GM12864 (cell line): ENCODE measurements around the gene PDS5B.

Experiments
- DNase-seq: peaks from one replicate; pipeline ENCODE4 v3.0.0-alpha.2; 2011; ENCODE audit warnings: low read depth
- H3K4me3 ChIP-seq: 2 replicates; pipeline ENCODE4 v1.5.1; 2011; ENCODE audit warnings: mild to moderate bottlenecking, low read depth, low read length, control low read depth
- CTCF ChIP-seq: IDR thresholded peaks from 2 replicates; pipeline ENCODE4 v1.5.1; 2011; ENCODE audit warnings: low read depth, mild to moderate bottlenecking, moderate library complexity, low read length, control low read depth, inconsistent platforms; ENCODE audit errors: missing control alignments

The PDS5B gene

DNA sequence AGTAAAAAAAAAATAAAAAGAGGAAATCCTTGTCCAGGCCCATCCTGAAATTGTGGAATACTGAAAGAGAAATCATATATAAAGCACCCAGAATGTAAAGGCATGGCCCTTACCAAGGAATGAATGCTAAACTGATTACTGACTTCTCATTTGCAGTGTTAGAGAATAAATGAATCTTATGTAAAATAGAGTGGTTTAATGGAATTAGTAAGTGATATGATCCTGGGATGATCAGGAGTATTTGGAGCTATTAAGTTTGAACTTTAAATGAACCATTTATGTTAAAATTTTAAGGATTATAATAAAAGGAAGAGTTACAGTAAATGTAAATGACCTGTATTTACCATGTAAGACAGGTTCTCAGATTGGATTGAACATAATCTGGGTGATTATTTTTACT is 75.4 kb downstream of the PDS5B start:
- TF ChIP-seq CTCF: no peak
- H3K4me3 ChIP-seq: no peak overlapping the region
- no peak for DNase-seq

GRCh38 chr13:32663660-32664059 is 77.4 kb downstream of the PDS5B start:
- no peak overlapping the region for H3K4me3 ChIP-seq
- no peak for DNase-seq
- TF ChIP-seq CTCF: no peak

GRCh38 chr13:32666990-32667571 is 80.8 kb downstream of the PDS5B start:
- TF ChIP-seq CTCF: no peak
- DNase-seq: no peak
- H3K4me3 ChIP-seq: no peak overlapping the region

DNA sequence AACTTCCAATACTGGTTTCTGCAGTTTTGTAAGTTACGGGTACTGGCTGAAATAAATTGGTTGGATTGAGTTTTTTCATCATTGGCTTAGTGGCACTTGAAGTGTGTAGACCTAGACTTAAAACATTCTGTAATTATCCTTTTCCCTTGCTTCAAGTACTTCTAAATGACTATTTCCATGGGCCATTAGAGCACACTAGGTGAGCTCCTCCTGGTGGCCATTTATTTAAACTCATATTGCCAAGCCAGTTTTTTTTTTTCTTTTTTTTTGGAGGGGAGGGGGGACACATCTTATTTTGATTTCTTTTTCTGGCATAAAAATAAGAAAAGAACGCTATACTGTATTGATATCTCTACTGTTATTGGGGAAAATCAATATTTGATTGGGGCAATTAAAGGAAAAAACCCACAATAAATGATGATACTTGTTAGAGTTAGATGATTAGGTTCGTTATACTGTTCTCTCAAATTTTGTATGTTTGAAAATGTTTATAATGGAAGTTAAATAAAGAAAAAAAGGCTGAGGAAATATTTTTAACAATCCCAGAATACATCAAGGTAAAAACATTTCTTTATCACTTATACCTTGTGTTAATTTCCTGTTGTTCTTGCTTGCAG is 82.9 kb downstream of the PDS5B start:
- no peak overlapping the region for H3K4me3 ChIP-seq
- peak; percentile 55 for TF ChIP-seq CTCF
- peak; percentile 30 for DNase-seq

GRCh38 chr13:32674503-32674902 is 88.3 kb downstream of the PDS5B start:
- TF ChIP-seq CTCF: no peak
- no peak overlapping the region for H3K4me3 ChIP-seq
- no peak for DNase-seq

GRCh38 chr13:32676242-32676641 is 90.0 kb downstream of the PDS5B start:
- DNase-seq: no peak
- no peak for TF ChIP-seq CTCF
- no peak overlapping the region for H3K4me3 ChIP-seq

DNA sequence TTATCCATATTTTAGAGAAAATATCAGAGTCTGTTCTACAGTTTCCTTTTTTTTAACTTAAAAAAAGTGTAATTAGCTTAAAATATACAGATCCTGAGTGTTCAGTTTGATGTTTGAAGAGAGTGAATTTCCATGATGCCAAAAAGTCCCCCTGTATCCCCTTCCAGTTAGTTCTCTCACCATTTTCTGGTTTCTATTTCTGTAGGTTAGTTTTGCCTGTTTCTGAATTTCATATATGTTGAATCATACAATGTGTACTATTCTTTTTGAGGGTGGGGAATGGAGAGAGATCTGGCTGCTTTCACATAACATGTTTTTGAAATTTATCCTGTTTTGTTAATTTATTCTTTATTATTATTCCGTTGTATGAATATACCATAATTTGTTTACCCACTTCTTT is 95.9 kb downstream of the PDS5B start:
- TF ChIP-seq CTCF: no peak
- no peak overlapping the region for H3K4me3 ChIP-seq
- DNase-seq: no peak
